Activated CD8-positive, alpha-beta memory T cell treated with anti-CD3 and anti-CD28 coated beads, Interleukin-2, amount 50 U/mL, for 4 hours (primary cell): Measurements from ENCODE around the gene BMP4.
"Not testable (repeated sequence)": the region's sequence is repeated elsewhere in the genome, so short reads cannot be mapped to it uniquely, and the experiment has no call there.

Experiments used
- DNase-seq: peaks from one replicate; pipeline ENCODE4 v3.0.0-alpha.2; 2020

Gene BMP4

GRCh38 chr14:53956427-53957201, at the start of gene BMP4:
BMP4 (minus strand) TSS chr14:53956825; CDS start chr14:53952222, 4,603 bp downstream.
- DNase-seq, result no peak

GRCh38 chr14:54003064-54003463, 46.4 kb upstream of the BMP4 start:
- DNase-seq, result no peak

- no peak for DNase-seq
Observed at GRCh38 chr14:54002653-54003052, 46.0 kb upstream of the BMP4 start.

DNA sequence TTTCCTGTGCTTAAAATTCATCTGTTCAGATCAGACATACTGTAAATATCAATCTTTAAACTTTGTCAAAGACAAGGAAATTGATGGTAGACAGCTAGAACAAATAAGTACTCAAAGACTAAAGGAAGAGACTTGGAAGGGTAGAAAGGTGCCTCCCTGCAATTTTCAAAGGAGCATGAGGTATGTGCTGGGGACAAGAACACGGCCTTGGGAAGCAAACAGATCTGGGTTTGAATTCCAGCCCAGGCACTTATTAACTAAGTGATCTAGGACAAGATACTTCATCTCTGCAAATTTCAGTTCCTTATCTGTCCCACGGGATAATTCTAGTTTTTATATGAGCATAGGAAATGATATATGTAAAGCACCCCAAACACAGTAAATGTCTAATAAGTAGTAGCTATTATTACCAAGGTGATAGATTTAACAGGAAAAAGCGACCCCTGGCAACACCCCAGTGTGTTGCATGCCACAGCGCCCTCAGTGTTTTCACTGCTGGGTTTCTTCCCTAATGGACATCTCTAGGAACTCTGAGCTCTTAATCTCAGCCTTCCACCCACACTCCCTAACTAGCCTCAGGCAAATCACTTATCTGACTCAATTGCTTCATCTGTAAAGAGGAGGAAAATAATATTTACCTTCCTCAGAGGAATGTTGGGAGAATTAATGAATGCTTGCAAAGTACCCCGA, 44.7 kb upstream of the BMP4 start:
- no peak for DNase-seq

DNA sequence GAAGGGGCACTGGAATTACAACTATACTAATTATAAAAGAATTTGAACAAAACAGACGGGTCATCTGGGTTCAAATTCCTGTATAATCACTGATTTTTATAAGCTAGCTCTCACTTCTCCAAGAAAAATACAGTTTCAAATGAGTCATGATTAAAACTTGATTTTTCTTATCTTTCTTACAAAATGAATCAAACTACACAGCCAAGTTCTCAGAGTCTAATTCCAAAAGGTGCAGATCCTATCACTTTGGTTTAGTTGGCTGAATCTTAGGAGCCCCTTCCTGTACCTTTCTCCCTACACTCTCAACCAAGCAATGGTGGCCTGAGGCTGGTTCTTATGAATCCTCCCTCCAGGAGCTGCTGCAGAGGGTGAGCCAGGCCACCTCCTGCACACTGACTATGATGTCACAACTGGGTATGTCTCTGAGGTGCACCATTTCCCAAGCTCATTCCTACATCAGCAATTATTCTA, 43.8 kb upstream of the BMP4 start:
- no peak for DNase-seq

- no peak for DNase-seq
Observed at GRCh38 chr14:53999061-53999488, 42.5 kb upstream of the BMP4 start.

DNA sequence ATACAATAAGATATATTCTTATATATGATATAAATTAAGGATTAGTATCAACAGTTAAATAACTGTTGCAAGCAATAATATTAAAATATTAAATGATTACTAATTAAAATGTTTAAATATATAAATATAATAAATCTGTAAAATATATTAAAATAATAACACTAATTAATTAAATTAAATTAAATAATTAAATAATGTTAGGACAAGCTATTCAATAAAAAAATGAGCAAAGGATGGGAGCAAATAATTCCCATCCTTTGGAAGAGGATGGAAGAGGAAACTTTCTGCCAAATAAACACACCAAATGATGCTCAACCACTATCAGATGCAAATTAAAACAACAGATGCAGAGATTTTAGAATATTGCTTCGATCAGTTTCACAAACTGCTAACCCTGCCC, 39.4 kb upstream of the BMP4 start:
- no peak for DNase-seq

GRCh38 chr14:53993920-53994607, 37.4 kb upstream of the BMP4 start:
- no peak for DNase-seq

GRCh38 chr14:53990978-53991377, 34.4 kb upstream of the BMP4 start:
- DNase-seq, result no peak

GRCh38 chr14:53986718-53987117, 30.1 kb upstream of the BMP4 start:
- DNase-seq, result not testable (repeated sequence)

DNA sequence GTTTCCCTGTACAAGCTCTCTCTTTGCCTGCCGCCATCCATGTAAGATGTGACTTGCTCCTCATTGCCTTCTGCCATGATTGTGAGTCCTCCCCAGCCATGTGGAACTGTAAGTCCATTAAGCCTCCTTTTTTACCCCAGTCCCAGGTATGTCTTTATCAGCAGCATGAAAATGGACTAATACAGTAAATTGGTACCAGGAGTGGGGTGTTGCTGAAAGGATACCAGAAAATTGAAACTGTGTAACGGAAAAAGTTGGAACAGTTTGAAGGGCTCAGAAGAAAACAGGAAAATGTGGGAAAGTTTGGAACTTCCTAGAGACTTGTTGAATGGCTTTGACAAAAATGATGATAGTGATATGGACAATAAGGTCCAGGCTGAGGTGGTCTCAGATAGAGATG, 28.3 kb upstream of the BMP4 start:
- not testable (repeated sequence) for DNase-seq

- DNase-seq, result no peak
Observed at GRCh38 chr14:53983112-53983511, 26.5 kb upstream of the BMP4 start.

- no peak for DNase-seq
Observed at GRCh38 chr14:53982546-53982945, 25.9 kb upstream of the BMP4 start.

- no peak for DNase-seq
Observed at GRCh38 chr14:53979747-53980642, 23.4 kb upstream of the BMP4 start.

GRCh38 chr14:53979113-53979681, 22.6 kb upstream of the BMP4 start:
- no peak for DNase-seq

- DNase-seq, result no peak
Observed at GRCh38 chr14:53978194-53978593, 21.6 kb upstream of the BMP4 start.

DNA sequence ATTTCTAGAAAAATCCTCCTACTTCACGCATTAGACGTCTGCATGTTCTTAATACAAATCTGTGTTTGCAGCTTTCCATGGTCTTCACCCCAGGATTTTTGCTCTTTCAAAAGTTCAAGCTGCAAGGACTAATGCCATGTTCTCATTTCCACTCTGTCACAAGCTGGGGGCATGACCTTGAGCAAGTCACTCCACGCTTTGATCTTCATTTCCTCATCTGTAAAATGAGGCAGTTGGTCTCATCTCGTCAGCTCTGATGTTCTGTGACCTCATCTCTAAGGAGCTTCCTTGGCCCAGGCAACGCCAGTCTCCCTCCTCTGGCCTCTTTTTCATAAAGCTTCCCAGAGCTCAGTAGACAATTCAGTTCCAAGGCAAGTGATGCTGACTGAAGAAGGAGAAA, 18.8 kb upstream of the BMP4 start:
- no peak for DNase-seq

- no peak for DNase-seq
Observed at GRCh38 chr14:53971521-53971920, 14.9 kb upstream of the BMP4 start.

DNA sequence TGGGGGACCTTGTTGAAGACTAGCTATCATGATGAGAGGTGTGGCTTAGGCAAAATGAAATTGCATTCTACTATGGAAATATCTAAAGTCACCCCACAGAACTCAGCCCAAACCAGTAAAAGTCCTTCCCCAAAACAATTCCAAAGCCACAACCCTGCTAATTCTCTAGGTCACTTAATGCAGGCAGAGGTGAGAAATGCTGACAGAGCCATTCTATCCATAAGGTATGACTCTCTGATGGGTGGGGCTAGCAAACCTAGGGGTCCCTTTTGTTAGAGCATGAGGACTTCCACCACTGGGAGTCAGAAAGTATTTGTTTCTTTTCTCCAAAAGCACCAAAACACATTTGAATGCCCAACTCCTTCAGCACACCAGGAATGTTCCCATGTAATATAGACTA, 12.7 kb upstream of the BMP4 start:
- DNase-seq, result no peak

GRCh38 chr14:53968726-53969125, 12.1 kb upstream of the BMP4 start:
- DNase-seq, result no peak

- DNase-seq, result no peak
Observed at GRCh38 chr14:53967606-53968005, 11.0 kb upstream of the BMP4 start.

DNA sequence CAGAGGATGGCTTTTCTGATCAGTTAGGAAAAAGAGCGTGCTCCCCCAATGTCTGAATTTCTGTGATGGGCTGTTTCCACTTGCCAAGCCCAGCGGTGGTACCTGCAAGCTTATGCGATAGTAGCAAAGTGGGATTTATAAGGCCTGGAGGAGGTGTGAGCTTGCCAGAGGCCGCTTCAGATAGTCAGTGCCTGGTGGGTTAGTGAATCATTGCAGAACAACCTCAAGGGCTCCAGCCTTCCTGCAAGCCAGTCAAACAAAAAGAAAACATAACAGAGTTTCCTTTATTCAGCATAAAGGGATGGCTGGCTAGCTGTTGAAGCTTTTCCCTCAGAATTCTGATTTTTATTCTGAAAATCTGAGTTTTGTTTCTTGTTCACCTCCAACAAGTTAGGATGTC, 7.6 kb upstream of the BMP4 start:
- no peak for DNase-seq
